AG08395 (cell line): ENCODE results near the gene RAB5A.
"Not testable (repeated sequence)": the region's sequence is repeated elsewhere in the genome, so short reads cannot be mapped to it uniquely, and the experiment has no call there.

Experiments used
- DNase-seq: peaks from one replicate; pipeline ENCODE4 v3.0.0; 2012; ENCODE audit warnings: mixed read lengths, low spot score

Gene RAB5A

GRCh38 chr3:19946832-19947548 lies at the start of gene RAB5A:
RAB5A (plus strand) TSS chr3:19947097; CDS start chr3:19950899, 3,802 bp downstream.
- DNase-seq = peak; percentile 96

- no peak for DNase-seq
Observed at GRCh38 chr3:19898721-19899120, 48.2 kb upstream of the RAB5A start.

- no peak for DNase-seq
Observed at GRCh38 chr3:19899264-19899663, 47.6 kb upstream of the RAB5A start.

- not testable (repeated sequence) for DNase-seq
Observed at GRCh38 chr3:19899833-19900232, 47.1 kb upstream of the RAB5A start.

- DNase-seq = peak; percentile 5
Observed at GRCh38 chr3:19901337-19901736, 45.6 kb upstream of the RAB5A start.

- no peak for DNase-seq
Observed at GRCh38 chr3:19901918-19902317, 45.0 kb upstream of the RAB5A start.

GRCh38 chr3:19903649-19904048 lies 43.2 kb upstream of the RAB5A start:
- DNase-seq = no peak

- no peak for DNase-seq
Observed at GRCh38 chr3:19907523-19907922, 39.4 kb upstream of the RAB5A start.

- DNase-seq = no peak
Observed at GRCh38 chr3:19911452-19911851, 35.4 kb upstream of the RAB5A start.

- no peak for DNase-seq
Observed at GRCh38 chr3:19917167-19917566, 29.7 kb upstream of the RAB5A start.

GRCh38 chr3:19920401-19921080 lies 26.4 kb upstream of the RAB5A start:
- DNase-seq = no peak

GRCh38 chr3:19931180-19931692 lies 15.7 kb upstream of the RAB5A start:
- DNase-seq = no peak

- peak; percentile 8 for DNase-seq
Observed at GRCh38 chr3:19931767-19932188, 15.1 kb upstream of the RAB5A start.

- DNase-seq = no peak
Observed at GRCh38 chr3:19932422-19932821, 14.5 kb upstream of the RAB5A start.

- no peak for DNase-seq
Observed at GRCh38 chr3:19934098-19934566, 12.8 kb upstream of the RAB5A start, which contains the start of gene EFHB. EFHB (minus strand) TSS chr3:19934217; CDS start chr3:19934018, 199 bp downstream.

- no peak for DNase-seq
Observed at GRCh38 chr3:19937459-19938294, 9.2 kb upstream of the RAB5A start.

- no peak for DNase-seq
Observed at GRCh38 chr3:19938295-19938627, 8.6 kb upstream of the RAB5A start.

GRCh38 chr3:19940643-19941042 lies 6.3 kb upstream of the RAB5A start:
- no peak for DNase-seq

- DNase-seq = no peak
Observed at GRCh38 chr3:19945534-19945933, 1.4 kb upstream of the RAB5A start.

GRCh38 chr3:19945969-19946831 lies 697 bp upstream of the RAB5A start:
- DNase-seq = peak; percentile 22

- DNase-seq = peak; percentile 50
Observed at GRCh38 chr3:19947549-19948225, 790 bp downstream of the RAB5A start.
